ENCODE measurements around the gene NUBP2. TPM values are rescaled to one million over a fixed set of nuclear protein-coding genes. Genes with fewer than 3 reads are reported as not detected.

NUBP2 gene
- total RNA-seq, 1 donor from 2014 or later, result 59.2 TPM

GRCh38 chr16:1772362-1772907 lies 10.3 kb upstream of the NUBP2 start, which contains the start of gene EME2:
TSS of gene EME2 (plus strand) at chr16:1772810. CDS start at chr16:1773228, 418 bp downstream.
- DNase-seq, result no peak

- DNase-seq, result peak; percentile 93
Measured at GRCh38 chr16:1772908-1773702, 9.7 kb upstream of the NUBP2 start, which contains the start of gene MRPS34. TSS of gene MRPS34 (minus strand) at chr16:1773134. CDS start at chr16:1773119, 15 bp downstream.

GRCh38 chr16:1773703-1774447 lies 8.9 kb upstream of the NUBP2 start:
- no peak for DNase-seq

GRCh38 chr16:1774448-1774780 lies 8.3 kb upstream of the NUBP2 start:
- DNase-seq, result no peak

DNA sequence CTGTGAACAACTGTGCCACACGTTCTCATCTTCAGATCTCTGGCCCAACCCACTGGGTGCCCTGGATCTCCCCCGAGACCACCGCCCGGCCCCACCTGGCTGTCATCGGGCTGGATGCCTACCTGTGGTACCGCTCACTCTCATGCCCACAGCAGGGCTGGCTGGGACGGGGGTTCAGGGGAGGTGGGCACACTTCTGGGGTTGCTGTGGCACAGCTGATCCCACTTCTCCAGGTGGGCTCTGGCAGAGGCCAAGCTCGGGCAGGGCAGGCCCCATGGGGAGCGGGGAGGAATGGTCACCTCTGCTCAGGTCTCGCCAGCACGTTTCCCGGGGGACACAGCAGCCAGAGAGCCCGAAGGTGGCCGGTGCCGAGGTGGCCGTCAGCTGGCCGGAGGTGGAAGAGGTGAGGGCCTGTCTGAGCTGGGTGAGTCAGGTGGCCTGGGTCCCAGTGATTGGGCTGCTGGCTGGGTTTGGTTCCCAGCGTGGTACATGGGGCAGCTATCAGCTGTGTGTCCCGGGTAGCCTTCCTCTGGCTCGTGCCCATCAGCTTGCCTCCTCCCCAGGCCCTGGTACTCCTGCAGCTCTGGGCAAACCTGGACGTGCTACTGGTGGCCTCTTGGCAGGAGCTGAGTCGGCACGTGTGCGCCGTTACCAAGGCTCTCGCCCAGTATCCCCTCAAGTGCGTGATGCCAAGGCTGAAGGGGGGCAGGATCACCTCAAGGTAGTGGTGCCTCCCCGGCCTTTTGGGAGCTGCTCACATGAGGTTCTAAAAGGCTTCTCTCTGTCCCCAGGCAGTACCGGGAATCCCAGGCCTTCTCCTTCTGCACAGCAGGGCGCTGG lies 7.5 kb upstream of the NUBP2 start:
- no peak for DNase-seq

DNA sequence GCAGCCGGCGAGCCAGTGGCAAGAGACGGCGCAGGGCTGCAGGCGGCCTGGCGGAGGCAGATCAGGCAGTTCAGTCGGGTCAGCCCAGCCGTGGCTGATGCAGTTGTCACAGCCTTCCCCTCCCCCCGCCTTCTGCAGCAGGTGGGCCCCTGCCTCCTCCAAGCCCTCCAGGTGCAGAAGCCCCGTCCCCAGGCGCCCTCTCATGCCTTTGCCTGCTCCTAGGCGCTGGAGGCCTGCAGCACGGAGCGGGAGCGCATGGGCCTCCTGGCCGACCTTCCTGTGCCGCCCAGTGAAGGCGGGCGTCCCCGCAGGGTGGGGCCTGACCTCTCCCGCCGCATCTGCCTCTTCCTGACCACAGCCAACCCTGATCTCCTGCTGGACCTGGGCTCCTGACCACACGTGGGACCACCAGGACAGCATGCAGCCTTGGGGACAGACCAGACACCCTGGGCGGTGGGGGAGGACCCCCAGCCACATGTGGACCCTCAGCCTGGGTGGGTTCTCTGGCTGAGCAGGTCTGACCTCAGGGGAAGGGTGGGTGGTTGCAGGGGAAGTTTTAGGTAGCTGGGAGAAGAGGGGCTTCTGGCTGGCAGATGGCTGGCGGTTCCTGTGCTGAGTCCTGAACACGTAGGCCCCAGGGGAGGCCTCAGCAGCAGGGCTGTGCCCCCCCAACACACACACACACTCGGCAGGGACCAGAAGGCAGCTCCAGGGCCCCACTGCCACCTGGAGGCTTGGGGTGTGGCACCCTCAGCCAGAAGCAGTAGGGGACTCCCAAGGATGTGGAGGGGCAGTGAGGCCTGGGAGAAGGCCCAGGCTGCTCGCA lies 6.7 kb upstream of the NUBP2 start:
- DNase-seq, result no peak

- DNase-seq, result no peak
Measured at GRCh38 chr16:1776672-1776955, 6.1 kb upstream of the NUBP2 start.

DNA sequence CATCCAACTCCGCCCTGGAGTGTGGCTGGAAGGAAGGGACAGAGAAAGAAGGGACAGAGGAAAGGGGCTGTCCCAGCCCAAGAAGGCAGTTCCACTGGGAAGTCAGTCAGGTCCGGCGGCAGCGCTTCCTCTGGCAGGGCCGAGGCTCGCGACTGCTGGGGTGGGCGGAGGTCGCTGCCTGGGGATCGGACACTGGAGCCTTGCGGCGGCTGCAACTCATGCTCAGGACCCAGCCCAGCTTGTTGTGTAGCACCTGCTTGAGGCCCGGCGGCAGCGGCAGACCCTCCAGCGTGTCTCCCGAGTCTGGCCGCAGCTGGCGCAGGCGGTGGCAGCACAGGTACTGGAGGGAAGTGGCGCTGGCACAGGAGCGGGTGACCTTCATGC lies 5.8 kb upstream of the NUBP2 start:
- DNase-seq, result no peak

- no peak for DNase-seq
Measured at GRCh38 chr16:1777375-1778199, 5.2 kb upstream of the NUBP2 start.

DNA sequence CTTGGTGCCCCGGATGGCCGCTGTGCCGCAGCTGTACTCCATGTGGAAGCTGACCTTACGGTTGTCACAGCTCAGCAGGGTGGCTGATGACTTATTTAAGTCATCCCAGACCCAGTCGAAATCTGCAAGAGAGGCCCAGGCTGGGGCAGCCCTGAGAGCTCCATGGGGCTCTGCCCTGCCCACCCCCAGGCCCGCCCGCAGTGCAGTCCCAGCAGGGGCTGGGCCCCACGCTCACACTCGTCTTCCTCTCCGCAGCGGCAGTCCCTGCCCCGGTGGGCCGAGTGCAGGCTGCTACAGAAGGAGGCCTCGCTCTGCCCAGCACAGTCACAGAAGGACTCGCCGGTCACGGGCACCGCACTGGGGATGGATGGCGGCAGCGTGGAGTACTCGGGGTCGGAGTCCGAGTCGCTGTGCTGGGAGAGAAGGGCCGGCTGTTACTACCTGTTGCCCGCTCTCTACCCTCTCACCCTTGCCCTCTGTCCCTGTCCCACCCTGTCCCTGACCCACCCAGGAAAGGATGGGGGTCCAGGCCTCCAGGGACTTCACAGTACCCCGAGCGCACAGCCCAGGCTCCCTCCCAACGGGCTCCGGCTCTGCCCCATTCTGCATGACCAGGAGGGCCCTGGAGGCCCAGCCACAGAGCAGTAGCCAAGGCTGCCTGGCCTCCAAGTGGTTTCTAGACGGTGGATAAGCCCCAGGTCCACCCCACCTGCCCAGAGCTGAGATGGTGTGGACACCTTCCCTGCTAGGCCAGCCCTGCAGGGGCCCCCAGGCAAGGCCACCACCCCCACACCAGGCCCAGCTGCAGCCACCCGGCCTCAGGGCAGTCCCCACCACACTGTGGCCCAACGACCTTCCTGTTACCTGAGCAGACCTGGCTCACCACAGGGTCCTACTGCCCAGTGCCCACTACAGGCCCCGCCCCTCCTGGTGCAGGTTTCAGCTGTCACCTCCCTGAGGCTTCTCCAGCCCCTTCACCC lies 4.3 kb upstream of the NUBP2 start:
- DNase-seq, result no peak

- no peak for DNase-seq
Measured at GRCh38 chr16:1779234-1779701, 3.5 kb upstream of the NUBP2 start.

DNA sequence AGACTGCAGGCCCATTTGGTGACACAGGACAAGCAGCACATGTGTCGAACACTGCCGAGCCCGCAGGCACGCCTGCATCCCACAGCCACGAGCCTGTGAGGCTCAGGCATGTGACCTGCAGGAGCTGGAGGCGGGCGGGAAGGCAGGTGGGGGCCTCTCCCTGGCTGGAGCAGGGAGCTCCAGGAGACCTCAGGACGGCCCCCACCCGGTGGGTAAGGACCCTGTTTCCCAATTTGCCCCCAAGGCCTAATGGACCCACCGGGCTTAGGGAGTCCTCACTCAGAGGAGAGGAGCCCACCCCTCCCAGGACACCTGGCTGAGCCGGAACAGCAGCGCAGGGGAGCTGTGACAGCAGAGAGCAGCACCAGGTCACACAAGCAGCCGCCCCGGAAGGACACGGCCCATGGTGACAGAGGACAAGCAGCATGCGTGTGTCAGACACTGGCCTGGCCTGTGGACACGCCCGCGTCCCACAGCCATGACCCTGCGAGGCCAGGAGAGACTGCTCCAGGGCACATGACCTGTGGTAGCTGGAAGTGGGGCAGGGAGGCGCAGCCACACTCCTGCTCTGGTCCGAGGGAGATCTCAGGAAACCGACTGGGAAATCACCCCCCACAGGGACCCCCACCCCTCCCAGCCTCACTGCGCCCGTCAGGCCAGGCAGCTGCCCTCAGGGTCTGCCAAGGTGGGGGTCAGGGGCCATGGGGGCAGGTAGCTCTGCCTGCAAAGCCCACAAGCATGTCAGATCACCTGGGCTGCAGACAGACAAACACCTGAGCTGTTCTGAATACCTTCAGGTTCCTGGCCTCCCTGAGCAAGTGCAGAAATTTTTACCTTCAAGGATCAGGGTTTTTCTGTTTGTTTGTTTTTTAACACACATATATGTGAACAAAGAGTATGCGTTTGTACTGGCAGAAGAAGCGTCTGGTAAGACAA lies 2.8 kb upstream of the NUBP2 start:
- DNase-seq, result no peak

DNA sequence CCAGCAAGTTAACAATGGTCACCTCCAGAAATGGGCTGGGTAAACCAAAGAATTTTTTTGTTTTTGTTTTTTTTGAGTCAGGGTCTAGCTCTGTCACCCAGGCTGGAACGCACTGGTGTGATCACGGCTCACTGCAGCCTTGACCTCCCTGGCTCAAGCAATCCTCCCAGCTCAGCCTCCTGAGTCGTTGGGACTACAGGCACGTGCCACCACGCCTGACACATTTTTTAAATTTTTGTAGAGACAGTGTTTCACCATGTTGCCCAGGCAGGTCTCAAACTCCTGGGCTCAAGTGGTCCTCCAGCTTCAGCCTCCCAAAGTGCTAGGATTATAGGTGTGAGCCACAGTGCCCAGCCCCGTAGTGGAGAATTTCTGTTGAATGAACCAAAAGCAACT lies 2.1 kb upstream of the NUBP2 start:
- no peak for DNase-seq

DNA sequence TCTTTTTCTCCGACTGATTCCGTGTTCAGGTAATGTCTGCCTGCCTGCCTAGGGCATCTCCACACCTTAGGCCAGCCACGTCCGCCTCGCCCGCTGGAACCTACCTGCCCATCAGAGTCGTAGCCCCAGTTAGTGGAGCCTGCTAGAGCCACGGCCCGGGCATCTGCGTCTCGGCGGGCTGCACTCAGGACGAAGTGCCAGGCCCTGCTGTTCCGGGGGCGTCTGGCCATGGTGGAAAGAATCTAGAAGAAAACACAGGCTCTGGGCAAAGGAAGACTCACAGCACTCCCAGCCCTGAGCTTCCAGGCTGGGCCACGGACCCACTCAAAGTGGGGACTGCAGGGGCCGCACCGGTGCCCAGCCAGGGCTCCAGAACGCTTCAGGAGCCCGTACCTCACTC lies 1.5 kb upstream of the NUBP2 start:
- DNase-seq, result no peak

DNA sequence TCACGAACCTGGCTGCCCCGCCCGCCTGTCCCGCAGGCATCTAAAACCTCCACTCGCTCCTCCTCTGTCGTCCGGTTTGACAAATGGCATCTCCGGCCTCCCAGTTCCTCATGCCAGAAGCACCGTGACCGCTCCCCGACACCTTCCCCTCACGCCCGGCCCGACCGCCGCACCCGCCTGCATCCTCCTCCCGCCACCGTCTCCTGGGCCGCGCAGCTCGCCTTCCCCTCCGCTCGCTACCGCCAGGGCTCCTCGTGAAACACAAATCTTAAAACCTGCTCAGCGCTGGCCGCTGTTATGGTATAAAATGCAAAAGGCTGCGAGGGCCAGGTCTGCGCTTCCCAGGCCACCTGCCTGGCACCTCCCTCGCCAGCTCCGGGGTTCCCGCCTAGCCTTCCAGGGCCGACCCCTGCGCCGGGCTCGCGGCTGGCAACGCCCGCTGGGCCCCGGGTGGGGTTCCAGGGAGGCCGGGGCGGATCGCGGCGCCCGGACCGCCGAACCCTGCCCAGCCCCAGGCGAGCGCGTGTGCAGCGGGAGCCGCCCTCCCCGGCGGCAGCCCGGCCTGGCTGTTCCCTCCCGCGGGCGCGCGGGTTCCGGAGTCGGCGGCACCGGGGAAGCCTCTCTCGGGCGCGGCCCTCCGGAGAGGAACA lies 877 bp upstream of the NUBP2 start:
- DNase-seq, result no peak

- DNase-seq, result no peak
Measured at GRCh38 chr16:1784977-1785845, 2.5 kb downstream of the NUBP2 start.

- DNase-seq, result no peak
Measured at GRCh38 chr16:1785846-1786170, 3.0 kb downstream of the NUBP2 start.
